Gastrocnemius medialis (tissue), 4 donors: ENCODE data around the gene DAGLA. TPM values are rescaled to one million over a fixed set of nuclear protein-coding genes. Genes with fewer than 3 reads are reported as not detected.

Experiments used
- ATAC-seq, 2 donors: fragments of 150-250 bp; one replicate each; pipeline ENCODE4 v1.9.1; 2016
- DNase-seq, 2 donors: peaks; one replicate each; pipeline ENCODE4 v3.0.0-alpha.2; 2019
- H3K27ac ChIP-seq, 4 donors: fragments of 200-600 bp; sonication (generic); 1 replicate in 1 of 4; 2 replicates in 3 of 4; pipeline ENCODE4 v1.5.1; 2016 to 2018; ENCODE audit warnings: mild to moderate bottlenecking in 2 of 4, moderate library complexity in 1 of 4
- H3K27me3 ChIP-seq, 3 donors: fragments of 200-600 bp; sonication (generic) in 2 of 3; 1 replicate in 1 of 3; 2 replicates in 2 of 3; pipeline versions ENCODE4 v1.5.1 to v1.6.0; 2016 to 2019; ENCODE audit warnings: mild to moderate bottlenecking in 1 of 3, moderate library complexity in 1 of 3
- H3K36me3 ChIP-seq, 2 donors: fragments of 200-600 bp; sonication (generic) in 1 of 2; one replicate each; pipeline ENCODE4 v1.5.1; 2017 to 2018
- H3K4me1 ChIP-seq, 2 donors: fragments of 200-600 bp; sonication (generic) in 1 of 2; one replicate each; pipeline ENCODE4 v1.5.1; 2016 to 2017; ENCODE audit warnings: mild to moderate bottlenecking in 2 of 2
- H3K4me3 ChIP-seq, 4 donors: fragments of 200-600 bp; sonication (generic) in 3 of 4; 1 replicate in 1 of 4; 2 replicates in 3 of 4; pipeline ENCODE4 v1.5.1; 2016 to 2019; ENCODE audit warnings: mild to moderate bottlenecking in 2 of 4
- H3K9me3 ChIP-seq, 3 donors: fragments of 200-600 bp; sonication (generic) in 2 of 3; 1 replicate in 1 of 3; 2 replicates in 2 of 3; pipeline ENCODE4 v1.5.1; 2016 to 2019
- CTCF ChIP-seq, 5 experiments: fragments of 450-650 bp in 3 of 5; fragments of 200-600 bp in 2 of 5; sonication (generic) in 2 of 5; IDR thresholded peaks in 4 of 5; conservative IDR thresholded peaks in 1 of 5; 1 replicate in 4 of 5; 2 replicates in 1 of 5; pipeline ENCODE4 v1.5.1; 2016 to 2019; ENCODE audit warnings: antibody characterized with exemption in 5 of 5, mild to moderate bottlenecking in 3 of 5, moderate library complexity in 3 of 5
- POLR2A ChIP-seq, 2 donors: fragments of 450-650 bp; IDR thresholded peaks; one replicate each; pipeline ENCODE4 v1.6.1; 2017; ENCODE audit warnings: antibody characterized with exemption in 2 of 2, mild to moderate bottlenecking in 2 of 2, moderate library complexity in 2 of 2
- in situ Hi-C, 4 donors: fragments of 200-750 bp; cut with MboI; loops; one replicate each; pipeline versions ENCODE4 v1.15.0 to v1.8.0; 2017; ENCODE audit warnings: low sequenced_read_pairs in 4 of 4
- intact Hi-C: fragments of 100-400 bp; cut with DNase I; formaldehyde crosslinking; loops from one replicate; pipeline ENCODE4 v1.15.1; 2023; ENCODE audit warnings: low total_unique reads
- total RNA-seq, 4 donors: library from RNA; depleted of rRNA; stranded (reverse); fragments of >200 nt; gene quantifications; one replicate each; pipeline versions ENCODE4 v1.1.0 to v1.2.3, GENCODE V29; 2016

DAGLA gene
- total RNA-seq, 4 donors from 2014 or later, result 0.58 to 5.5 (median 2.9) TPM

GRCh38 chr11:61734767-61735166 is 54.6 kb downstream of the DAGLA start:
- TF ChIP-seq CTCF (IDR thresholded peaks at IDR 0.05 in 4 of 5, conservative IDR thresholded peaks at IDR 0.05 in 1 of 5), result no peak
- TF ChIP-seq POLR2A (IDR thresholded peaks at IDR 0.05), result no peak
- Histone ChIP-seq H3K27ac (no peak overlapping the region), H3K4me3 (no peak overlapping the region), H3K9me3 (no peaks in the 10 kb centered on the region), H3K36me3 (peaks cover 0 to 5% of the 10 kb centered on the region in 2 donors), H3K4me1 (peaks cover 12 to 16% of the 10 kb centered on the region in 2 donors), H3K27me3 (no peaks in the 10 kb centered on the region)
- ATAC-seq (no peak), DNase-seq (no peak)
- in situ Hi-C loops, result loop anchor here (5.0 to 10.0 kb wide), 3 partner anchors 52 to 60 kb away; partner anchors contain the start of gene DAGLA (in 1 of the 4)
- intact Hi-C loops, result loop anchor here (5.0 kb wide), 2 partner anchors 37 to 257 kb away; no protein-coding TSS in a partner anchor

GRCh38 chr11:61735391-61735790 is 55.2 kb downstream of the DAGLA start:
- no peak for ATAC-seq
- H3K27ac ChIP-seq, result no peak overlapping the region
- H3K4me3 ChIP-seq, result no peak overlapping the region
- no peak for DNase-seq
- intact Hi-C loops, result no loop called here
- H3K36me3 ChIP-seq, result peaks cover 0 to 5% of the 10 kb centered on the region in 2 donors
- H3K4me1 ChIP-seq, result peaks cover 12 to 16% of the 10 kb centered on the region in 2 donors
- TF ChIP-seq POLR2A (IDR thresholded peaks at IDR 0.05) (no peak), CTCF (IDR thresholded peaks at IDR 0.05 in 4 of 5, conservative IDR thresholded peaks at IDR 0.05 in 1 of 5) (no peak)
- H3K27me3 ChIP-seq, result no peaks in the 10 kb centered on the region
- H3K9me3 ChIP-seq, result no peaks in the 10 kb centered on the region
- in situ Hi-C loops, result loop anchor here in 1 of 4 donors (10.0 kb wide), 1 partner anchor 61 kb away; no protein-coding TSS in a partner anchor

GRCh38 chr11:61736310-61736709 is 56.1 kb downstream of the DAGLA start:
- Histone ChIP-seq H3K36me3 (peaks cover 0 to 5% of the 10 kb centered on the region in 2 donors), H3K27me3 (no peaks in the 10 kb centered on the region), H3K4me3 (no peak overlapping the region), H3K27ac (no peak overlapping the region), H3K4me1 (peaks cover 12 to 16% of the 10 kb centered on the region in 2 donors), H3K9me3 (no peaks in the 10 kb centered on the region)
- in situ Hi-C loops (loop anchor here in 1 of 4 donors (10.0 kb wide), 1 partner anchor 62 kb away; no protein-coding TSS in a partner anchor), intact Hi-C loops (no loop called here)
- ATAC-seq (no peak), DNase-seq (no peak)
- no peak for TF ChIP-seq POLR2A (IDR thresholded peaks at IDR 0.05)
- no peak for TF ChIP-seq CTCF (IDR thresholded peaks at IDR 0.05 in 4 of 5, conservative IDR thresholded peaks at IDR 0.05 in 1 of 5)

GRCh38 chr11:61737131-61737530 is 56.9 kb downstream of the DAGLA start:
- in situ Hi-C loops, result loop anchor here in 1 of 4 donors (10.0 kb wide), 1 partner anchor 62 kb away; no protein-coding TSS in a partner anchor
- peaks cover 7 to 11% of the 10 kb centered on the region in 2 donors for H3K4me1 ChIP-seq
- DNase-seq (no peak), ATAC-seq (no peak)
- TF ChIP-seq POLR2A (IDR thresholded peaks at IDR 0.05), result no peak
- no peak for TF ChIP-seq CTCF (IDR thresholded peaks at IDR 0.05 in 4 of 5, conservative IDR thresholded peaks at IDR 0.05 in 1 of 5)
- no peaks in the 10 kb centered on the region for H3K27me3 ChIP-seq
- intact Hi-C loops, result no loop called here
- no peak overlapping the region for H3K27ac ChIP-seq
- no peaks in the 10 kb centered on the region for H3K9me3 ChIP-seq
- peaks cover 0 to 5% of the 10 kb centered on the region in 2 donors for H3K36me3 ChIP-seq
- H3K4me3 ChIP-seq, result no peak overlapping the region
